ENCODE results near the gene SLC22A7.

DNA sequence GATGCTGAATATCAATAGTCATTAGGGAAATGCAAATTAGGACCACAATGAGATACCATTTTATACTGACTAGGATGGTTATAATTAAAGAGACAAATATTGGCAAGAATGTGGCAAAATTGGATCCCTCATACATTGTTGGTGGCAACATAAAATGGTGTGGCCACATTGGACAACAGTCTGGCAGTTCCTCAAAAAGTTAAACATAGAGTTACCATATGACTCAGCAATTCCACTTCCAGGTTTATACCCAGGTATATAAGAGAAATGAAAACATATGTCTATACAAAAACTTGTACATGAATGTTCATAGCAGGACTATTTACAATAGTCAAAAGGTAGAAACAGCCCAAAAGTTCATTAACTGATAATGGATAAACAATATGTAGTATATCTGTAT, 12.6 kb downstream of the SLC22A7 start:
- TF ChIP-seq, protein P1, sequence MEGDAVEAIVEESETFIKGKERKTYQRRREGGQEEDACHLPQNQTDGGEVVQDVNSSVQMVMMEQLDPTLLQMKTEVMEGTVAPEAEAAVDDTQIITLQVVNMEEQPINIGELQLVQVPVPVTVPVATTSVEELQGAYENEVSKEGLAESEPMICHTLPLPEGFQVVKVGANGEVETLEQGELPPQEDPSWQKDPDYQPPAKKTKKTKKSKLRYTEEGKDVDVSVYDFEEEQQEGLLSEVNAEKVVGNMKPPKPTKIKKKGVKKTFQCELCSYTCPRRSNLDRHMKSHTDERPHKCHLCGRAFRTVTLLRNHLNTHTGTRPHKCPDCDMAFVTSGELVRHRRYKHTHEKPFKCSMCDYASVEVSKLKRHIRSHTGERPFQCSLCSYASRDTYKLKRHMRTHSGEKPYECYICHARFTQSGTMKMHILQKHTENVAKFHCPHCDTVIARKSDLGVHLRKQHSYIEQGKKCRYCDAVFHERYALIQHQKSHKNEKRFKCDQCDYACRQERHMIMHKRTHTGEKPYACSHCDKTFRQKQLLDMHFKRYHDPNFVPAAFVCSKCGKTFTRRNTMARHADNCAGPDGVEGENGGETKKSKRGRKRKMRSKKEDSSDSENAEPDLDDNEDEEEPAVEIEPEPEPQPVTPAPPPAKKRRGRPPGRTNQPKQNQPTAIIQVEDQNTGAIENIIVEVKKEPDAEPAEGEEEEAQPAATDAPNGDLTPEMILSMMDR (IDR thresholded peaks at IDR 0.05; ENCODE audit: low read depth, low read length), result no peak
- TF ChIP-seq EZH2phosphoT487 (IDR thresholded peaks at IDR 0.05; ENCODE audit: low read depth), result no peak

All from OCI-LY3 (cell line).